ENCODE measurements around the gene C17orf75. TPM values are rescaled to one million over a fixed set of nuclear protein-coding genes. Genes with fewer than 3 reads are reported as not detected.
A peak's percentile ranks its signal among the peaks of the same experiment; 100 is the strongest.

The C17orf75 gene
- total and polyA plus RNA-seq, 4 donors = 4.7 to 10.1 (median 7.6) TPM

GRCh38 chr17:32323811-32324491, 18.0 kb downstream of the C17orf75 start:
- 19% methylated on average over 11 of the region's 11 CpGs for WGBS
- H3K27ac ChIP-seq (ENCODE audit: low read depth in 1 of 2, low read length in 2 of 2) = peak overlapping the region; percentile 49 to 76
- peak overlapping the region; percentile 12 to 60 (median 32) for H3K4me3 ChIP-seq (ENCODE audit: low read depth in 1 of 3, low read length in 3 of 3)

More at GRCh38 chr17:32323811-32324491, 18.0 kb downstream of the C17orf75 start:
- DNase-seq (ENCODE audit: low spot score) = no peak
- TF ChIP-seq REST (IDR thresholded peaks at IDR 0.05) (peak; percentile 12), CTCF (IDR thresholded peaks at IDR 0.05; ENCODE audit: low read depth, low read length, missing input control) (no peak), FOXA2 (IDR thresholded peaks at IDR 0.05) (no peak), NR2F2 (IDR thresholded peaks at IDR 0.05) (no peak), ZBTB33 (IDR thresholded peaks at IDR 0.05) (no peak), JUND (IDR thresholded peaks at IDR 0.05) (no peak), ATF3 (IDR thresholded peaks at IDR 0.05) (no peak), YY1 (IDR thresholded peaks at IDR 0.05) (no peak), EGR1 (IDR thresholded peaks at IDR 0.05; ENCODE audit: low read depth in 2 of 2) (no peak), RXRA (IDR thresholded peaks at IDR 0.05) (no peak), SP1 (IDR thresholded peaks at IDR 0.05) (peak; percentile 58)
- Histone ChIP-seq H3K4me1 (ENCODE audit: control insufficient read depth in 4 of 4, insufficient read depth in 4 of 4, low read length in 3 of 4) (peaks cover 0 to 10% (median 6%) of the 10 kb centered on the region in 4 donors), H3K36me3 (ENCODE audit: control insufficient read depth in 4 of 4, insufficient read depth in 3 of 4, low read depth in 1 of 4, low read length in 3 of 4) (no peaks in the 10 kb centered on the region), H3K27me3 (ENCODE audit: control insufficient read depth in 4 of 4, insufficient read depth in 4 of 4, low read length in 3 of 4) (no peaks in the 10 kb centered on the region), H3K9me3 (ENCODE audit: control insufficient read depth in 4 of 4, low read length in 3 of 4) (no peaks in the 10 kb centered on the region), H3K9ac (ENCODE audit: low read depth in 1 of 2, low read length in 2 of 2) (peak overlapping the region; percentile 1 to 82)

Data from liver (tissue), 9 donors.